CD4-positive, alpha-beta T cell treated with Interleukin-2 at 100 ng/mL for 4 hours (primary cell): Measurements from ENCODE around the gene NEO1.

Experiments
- DNase-seq: peaks from one replicate; pipeline ENCODE4 v3.0.0-alpha.2; 2020; ENCODE audit warnings: low spot score

Gene NEO1

DNA sequence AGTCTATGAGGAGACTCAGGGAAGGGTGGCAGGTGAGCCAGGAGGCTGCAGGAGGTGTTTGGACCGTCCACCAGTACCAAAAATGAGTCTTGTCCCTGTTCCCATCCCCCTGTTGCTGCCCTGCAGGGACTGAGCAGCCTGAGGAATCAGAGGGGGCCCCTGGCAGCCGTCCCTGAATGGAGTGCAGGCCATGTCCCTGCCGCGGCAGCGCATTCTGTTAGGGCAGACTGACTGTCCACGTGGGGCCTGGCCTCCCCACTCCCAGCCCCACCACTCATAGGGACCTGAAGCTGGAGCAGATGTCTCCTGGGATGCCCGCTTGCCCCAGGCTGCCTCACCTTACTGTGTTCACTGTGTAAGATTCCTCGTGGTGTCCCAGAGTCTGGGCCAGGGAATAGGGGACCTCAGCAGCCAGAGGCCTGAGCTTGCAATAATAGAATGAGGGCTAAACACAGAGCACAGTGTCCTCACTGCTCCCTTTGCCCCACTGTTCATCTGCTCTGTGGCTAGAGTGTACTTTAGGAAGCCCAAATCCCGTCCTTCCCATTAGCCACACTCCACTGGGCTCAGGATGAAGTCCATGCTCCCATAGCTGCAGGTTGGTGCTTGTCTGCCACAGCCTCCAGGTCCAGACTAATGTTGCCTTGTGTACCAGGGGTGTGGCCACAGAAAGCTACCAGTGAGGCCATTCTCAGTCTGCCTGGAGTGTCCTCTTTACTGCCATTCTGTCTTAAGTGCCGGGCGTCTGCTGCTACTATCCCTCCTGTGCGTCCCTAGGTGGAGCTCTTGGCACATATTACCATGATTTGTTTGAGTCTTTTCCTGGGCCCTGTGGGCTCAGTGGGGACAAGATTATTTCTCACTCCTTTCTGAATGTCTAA is 253.3 kb downstream of the NEO1 start:
- DNase-seq, result peak; percentile 16

DNA sequence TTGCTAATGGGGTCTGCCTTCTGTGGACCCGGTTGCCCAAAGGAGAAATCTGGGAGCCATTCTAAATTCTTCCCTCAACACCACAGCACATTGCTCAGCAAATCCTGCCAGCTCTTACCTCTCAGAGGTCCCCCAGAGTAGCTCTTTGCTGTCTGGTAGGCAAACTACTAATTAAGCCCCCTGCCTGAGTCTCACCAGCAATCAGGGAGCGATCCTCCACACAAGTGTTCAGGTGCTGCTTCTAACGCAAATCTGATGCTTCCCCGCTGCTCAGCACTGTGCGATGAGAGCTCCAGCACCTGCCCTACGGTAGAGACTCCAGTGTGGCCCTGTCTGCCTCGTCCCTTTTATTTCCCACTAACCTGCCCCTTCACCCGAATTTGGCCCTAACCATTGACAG is 256.0 kb downstream of the NEO1 start:
- DNase-seq, result no peak

DNA sequence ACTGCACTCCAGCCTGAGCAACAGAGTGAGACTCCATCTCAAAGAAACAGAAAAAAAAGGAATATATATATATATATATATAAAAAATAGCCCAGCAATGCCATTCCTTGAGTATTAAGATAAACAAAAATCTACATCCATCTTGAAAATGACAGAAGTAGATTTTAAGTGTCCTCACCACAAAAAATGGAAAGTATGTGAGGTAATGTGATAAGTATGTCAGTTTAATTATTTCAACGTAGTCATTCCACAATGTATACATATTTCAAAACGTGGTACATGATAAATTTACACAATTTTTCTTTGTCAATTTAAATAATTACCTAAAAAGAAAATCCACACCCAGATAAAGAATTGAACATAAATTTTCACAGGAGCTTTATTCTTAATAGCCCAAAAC is 261.6 kb downstream of the NEO1 start:
- DNase-seq, result no peak

DNA sequence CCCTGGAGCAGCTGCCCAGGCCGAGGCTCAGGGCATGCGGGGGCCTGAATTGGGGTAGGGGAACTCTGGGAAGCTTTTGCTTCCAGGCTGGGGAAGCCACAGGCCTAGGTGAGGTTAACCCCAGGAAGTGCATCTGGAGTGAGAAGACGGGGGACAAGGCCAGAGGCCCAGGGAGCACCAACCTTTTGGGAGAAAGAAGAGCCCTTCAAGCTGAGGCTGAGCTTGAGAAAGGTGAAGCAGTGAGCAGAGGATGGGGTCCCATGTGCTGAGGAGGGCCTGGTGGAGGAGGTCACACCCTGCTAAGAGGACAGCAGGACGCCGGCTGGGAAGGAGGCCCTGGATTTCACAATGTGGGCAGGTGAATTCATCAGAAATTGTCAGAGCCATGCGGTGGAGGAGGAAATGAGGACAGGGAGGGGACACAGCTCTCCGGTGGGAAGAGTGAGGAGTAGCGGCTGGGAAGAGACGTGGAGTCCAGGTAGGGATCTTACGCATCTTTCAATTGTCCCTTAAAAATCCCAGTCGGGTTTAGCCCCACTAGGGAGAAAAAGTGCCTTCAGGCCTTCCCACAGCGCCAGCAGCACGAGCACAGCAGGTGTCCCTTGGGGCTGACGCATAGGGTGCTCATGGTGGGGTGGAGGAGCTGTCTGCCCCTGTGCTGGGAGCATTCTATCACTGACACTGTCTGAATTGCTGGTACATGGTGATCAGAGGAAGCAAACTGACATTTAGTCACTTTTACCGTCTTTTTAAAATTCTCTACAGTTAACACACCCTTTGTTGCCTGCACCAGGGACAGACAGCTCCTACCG is 265.6 kb downstream of the NEO1 start:
- no peak for DNase-seq

DNA sequence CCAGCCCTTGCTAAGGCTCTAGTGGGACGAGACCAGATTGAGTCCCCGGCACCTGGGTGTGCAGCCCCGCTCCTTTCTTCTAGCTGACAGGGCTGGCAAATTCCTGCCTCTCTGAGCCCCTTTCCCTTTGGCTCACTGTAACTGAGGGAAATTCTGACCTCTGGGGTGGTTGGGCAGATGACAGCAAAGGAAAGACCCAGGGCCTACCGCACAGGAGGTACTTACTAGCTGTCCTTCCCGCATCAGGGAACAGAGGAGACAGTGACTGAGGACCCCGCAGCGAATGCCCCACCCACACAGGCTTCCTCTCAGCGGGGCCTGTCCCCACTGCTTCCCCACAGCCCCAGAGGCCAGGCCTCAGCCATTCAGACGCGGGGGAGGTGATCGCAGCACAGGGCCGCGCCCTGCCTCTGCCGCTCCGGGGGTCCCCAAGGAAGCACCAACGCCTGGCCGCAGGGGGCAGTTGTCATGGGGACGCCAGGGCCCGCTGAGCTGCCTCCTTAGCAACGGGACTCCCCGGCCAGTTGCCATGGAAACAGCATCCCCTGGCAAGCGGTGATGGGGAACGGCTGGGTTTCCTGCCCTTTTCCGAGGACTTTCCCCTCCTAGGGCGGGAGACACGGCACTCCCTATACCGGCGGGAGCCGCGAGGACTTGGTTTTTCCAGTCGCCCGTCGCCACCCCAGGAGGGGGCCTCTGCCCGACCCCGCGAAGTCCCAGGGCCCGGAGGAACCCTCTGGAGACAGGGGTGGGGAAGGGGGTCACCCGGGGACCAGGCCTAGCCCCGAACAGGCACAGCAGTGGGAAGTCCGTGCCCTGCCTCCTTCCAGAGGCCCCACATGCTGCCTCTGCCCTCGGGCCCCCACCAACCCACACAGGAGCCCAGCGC is 266.4 kb downstream of the NEO1 start:
- no peak for DNase-seq

DNA sequence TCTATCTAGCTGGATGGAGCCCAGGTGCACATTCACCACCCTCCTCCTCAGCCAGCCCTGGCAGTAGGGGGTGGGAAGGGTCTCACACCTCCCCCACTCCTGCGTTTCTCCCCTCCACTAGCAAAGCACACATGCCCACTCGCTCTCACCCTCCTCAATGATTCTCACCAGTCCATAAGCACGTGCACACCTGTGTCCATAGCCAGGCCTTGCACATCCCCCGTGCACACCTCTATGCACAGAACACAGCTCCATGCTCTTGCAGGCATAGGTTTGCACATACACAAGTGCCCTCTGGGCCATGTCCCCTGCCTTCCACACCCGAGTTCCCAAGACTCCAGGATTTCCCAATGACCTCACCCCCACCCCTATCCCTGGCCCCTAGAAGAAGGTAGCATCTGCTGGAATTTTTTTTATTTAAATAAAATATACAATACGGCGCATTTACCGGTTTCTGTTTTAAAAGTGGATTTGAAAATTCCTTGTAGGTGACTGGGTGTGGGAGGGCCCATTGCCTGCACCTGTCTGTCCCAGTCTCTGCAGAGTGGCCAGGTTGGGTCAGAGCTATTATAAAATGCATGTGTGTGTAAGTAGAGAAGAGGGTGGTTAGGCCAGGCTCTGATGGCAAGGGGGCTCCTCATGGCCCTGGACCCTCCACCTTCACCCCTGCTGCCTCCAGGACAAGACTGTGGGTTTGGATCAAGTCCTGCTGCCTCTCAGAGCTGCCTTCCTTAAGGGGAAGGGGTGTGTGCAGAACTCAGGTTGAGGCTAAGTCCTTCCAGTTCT is 267.4 kb downstream of the NEO1 start:
- no peak for DNase-seq

DNA sequence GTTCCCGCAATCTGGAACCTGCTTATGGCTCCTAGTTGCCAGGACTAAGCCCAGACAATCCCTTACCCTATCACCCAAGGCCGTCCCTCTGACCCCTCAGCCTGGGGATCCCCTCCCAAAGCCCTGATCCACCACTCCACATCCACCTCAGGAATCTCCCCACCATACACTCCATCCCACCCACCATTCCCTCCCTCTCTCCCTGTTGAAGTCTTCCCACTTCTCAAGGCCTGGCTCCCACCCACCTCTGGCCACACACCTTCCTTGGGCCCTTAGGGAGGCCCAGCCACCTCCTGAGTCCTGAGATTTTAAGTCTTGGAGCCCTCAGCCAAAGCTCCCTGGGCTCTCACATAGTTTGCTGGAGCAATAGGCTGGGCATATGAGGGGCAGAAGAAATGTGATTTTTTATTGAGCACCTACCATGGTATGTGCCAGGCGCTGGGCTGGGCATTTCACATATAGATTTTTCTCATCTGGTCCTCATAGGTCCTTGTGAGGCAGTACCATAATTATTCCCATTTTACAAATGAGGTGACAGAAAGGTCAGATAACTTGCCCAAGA is 268.4 kb downstream of the NEO1 start:
- DNase-seq, result no peak

DNA sequence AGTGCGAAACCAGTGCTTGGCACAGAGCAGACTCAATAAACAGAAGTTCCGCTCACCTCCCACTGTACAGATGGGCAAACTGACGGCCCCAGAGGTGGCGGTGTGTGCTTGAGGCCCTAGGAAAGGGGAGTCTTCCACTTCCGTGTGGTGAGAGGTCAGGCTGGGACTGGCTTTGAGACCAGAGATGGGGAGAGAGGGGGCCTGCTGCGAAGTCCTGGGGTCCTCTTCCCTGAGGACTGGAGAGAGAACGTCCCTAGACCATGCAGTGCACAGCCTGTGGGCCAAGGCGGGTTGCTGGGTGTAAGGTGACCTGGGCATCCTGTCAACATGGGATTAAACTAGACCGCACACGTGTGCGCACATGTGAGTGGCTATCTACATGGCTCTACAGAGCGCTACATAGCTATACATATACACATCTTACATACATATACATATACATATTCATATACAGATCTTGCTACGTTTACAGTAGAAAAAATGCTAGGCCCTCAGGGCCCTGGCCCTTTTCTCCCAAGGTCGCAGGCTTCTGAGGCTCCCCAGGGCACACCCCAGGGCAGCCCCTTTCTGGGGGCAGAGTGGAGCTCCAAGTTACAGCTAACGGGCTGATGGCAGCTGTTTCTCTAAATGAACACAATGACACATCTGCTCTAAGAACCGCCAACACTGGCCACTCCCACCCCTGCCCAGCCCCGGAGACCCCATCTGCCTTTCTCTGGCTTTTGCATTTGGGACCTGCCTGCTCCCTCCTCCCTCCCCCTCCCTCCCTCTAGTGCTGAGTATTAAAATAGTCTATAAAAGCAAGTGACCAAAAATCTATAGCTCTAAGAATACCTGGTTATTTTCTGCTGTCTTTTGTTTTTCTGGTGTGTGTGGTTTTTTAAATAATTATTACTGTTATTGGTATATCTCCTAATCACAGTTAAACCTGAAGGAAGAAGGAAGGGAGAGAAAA is 269.5 kb downstream of the NEO1 start:
- DNase-seq, result no peak

DNA sequence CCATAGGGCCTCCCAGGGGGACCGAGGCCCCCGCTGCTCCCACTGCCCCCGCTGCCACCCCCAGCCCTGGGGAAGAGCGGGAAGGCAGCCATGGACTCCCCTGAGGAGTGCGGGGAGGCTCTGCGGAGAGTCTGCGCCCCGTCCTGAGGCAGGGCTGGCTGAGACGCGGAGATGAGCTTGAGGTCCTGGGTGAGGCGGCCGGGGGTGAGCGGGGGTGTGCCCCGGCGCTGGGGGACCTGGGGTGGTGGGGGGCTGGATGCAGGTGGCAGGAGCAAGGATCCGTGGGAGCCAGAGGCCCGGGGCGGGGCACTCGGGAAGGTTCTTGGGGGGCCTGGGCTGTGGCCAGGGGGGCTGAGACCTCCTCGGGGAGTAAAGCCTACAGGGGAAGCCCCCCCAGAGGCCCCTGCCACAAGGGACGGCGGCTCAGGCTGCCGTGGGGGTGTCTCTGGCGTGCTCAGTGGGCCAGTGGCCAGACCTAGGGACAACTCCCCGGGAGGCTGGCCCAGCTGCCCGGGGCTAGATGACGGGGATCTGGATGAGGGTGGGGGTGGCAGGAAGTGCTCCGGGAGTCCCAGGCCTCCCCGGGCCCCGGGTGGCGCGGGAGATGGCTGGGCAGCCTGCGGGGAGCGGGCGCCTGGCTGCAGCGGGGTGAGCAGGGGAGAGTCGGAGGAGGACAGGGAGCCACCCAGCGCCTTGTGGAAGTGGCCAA is 270.6 kb downstream of the NEO1 start:
- DNase-seq, result no peak

DNA sequence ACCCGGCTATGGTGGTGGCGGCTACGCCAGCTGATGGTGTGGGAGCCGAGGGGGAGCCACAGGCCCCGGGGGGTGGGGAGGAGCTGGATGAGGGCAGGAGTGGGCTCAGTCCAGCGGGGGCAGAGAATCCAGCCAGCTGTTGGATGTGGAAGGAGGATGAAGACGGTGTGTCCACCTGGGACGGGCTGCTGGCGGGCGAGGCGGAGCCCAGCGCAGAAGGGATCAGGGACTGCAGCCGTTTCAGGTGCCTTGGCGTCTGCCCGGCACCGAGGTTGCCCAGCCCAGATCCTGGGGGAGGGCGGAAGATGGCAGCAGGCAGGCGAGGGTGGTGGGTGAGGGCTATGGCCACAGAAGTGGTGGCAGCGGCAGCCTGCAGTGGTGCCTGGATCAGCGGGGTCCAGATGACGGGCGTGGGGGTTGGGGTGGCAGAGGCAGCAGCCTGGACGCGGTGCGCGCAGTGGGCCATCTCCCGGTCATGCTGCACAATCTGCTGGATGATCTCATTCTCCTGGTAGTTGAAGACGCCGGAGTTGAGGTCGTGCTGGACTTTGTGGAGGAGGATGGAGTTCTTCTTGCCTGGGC is 271.2 kb downstream of the NEO1 start:
- DNase-seq, result no peak

DNA sequence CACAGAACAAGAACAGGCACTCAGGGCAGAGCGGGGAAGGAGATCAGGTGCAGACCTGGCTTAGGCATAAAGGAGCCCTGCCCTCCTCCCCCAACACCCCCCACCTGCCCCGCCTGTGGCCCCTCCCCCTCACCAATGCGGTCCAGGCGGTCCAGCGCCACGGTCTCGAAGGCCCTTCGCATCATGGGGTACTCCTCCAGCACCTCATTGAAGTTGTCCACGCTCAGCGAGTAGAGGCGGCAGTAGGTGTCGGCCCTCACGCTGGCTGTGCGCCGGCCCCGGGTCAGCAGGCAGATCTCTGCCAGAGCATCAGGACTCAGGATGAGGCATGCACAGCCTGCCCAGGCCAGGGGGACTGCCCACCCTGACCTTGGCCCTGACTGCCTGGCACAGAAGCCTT is 271.7 kb downstream of the NEO1 start:
- no peak for DNase-seq

DNA sequence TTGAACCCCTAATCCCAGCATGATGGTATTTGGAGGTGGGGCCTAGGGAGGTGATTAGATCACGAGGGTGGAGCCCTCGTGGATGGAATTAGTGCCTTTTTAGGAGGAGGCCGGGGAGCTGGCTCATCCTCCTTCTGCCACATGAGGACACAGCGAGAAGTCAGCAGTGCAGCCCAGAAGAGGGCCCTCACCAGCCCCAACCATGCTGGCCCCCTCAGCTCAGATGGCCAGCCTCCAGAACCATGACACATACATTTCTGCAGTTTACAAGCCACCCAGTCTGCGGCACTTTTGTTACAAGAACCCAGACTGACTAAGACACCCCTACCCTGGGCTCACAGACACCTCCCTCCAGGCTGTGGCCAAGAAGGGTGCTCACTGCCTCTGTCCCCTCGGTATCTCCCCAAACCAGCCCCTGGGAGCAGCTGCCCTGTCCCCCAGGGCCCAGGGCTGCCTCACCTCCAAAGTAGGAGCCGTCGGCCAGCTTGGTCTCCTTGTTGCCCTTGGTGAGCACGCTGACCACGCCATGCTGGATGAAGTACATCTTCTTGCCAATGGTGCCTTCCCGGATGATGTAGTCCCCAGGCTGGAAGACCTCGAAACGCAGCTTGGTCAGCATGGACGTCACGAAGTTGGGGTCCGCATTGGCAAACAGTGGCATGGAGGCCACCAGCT is 272.4 kb downstream of the NEO1 start:
- no peak for DNase-seq

DNA sequence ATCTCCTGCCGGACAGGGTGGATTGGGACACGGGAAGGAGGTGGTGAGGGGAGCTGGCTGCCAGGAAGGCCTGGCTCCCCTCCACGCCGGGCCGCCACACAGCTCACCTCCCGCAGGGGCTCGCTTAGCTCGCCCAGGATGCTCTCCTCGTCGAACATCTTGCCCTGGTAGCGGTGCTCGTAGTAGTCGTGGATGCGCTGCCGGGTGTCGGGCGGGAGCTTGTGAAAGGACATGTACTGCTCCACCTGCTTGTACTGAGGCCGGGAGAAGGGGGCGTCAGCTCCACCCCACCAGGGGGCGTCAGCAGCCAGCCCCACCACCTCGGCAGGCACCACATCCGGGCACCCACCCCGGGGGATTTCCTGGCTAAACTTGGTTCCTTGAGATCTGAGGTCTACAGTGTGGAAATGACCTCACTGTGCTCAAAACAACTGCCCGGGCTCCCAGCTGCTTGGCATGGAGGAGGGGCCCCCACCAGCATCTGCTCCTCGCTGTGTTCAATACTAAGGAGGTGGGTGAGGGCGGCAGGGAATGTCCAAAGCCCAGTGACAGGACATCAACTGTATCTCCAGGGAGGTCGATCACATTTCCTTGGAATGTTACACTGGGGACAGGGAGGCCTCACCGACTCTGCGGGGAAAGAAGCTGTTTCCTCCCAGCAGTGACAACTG is 273.1 kb downstream of the NEO1 start:
- DNase-seq, result no peak

DNA sequence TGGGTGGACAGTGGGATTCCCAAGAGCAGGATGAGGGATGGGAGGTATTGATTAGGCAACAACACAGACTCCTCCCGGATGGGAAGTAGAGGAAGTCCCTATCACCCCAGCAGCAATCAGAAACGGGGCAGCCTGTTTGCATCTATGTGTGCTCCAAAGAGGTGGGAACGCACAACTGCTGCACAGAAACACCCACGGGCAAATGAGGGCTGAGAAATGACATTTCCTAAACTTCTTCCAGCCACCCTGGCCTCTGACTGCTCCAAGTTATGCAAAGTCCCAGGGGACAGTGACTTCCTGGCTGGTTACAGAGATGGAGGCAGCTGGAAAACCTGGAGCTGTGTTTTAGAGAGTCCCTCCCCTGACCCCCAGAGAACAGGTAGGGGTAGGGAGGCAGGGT is 273.9 kb downstream of the NEO1 start:
- no peak for DNase-seq

DNA sequence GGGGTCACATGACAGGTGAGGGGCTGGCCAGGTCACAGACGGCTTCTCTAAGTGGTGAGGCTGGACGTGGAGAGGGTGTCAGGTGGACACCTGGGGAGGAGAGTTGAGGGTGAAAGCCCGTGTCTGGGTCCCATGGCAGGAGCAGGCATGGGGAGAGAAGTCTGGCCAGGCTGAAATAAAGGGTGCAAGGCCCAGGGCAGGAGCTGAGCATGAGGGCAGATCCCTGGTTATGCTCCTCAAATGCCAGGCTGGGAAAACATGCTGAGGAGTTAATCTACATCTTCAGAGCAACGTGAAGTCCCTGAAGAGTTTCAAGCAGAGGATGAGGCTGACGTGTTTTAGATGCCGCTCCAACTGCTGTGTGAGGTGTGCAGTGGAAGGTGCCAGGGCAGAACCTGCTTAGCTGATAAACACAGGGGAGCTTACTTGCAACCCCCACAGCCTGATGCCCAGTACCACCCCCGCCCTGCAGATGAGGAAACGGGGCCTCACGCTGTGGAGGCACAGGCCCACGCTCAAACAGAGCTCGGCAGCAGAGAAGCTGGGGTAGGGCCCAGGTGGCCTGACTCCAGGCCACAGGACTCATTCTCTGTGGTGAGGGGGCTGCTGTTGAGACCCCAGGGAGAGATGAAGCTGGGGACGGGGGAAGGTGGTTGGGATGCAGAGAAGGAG is 276.0 kb downstream of the NEO1 start:
- DNase-seq, result no peak

DNA sequence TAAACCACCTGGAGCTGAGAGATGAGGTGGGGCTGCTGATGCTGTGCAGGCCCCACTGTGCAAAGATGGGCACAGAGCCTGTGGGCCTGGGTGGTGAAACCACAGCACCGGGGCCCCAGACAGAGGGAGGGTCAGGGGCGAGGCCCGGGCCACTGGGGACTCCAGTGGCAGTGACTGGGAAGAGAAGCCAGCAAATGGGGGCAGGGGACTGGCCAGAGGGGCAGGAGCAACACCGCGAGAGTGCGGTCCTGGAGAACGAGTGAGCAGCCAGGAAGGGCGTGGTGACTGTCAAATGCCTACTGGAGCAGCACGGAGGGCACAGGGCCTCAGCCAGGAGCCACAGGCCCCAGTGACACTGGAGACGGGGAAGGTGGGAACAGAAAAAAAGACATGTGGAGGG is 276.7 kb downstream of the NEO1 start:
- DNase-seq, result no peak

DNA sequence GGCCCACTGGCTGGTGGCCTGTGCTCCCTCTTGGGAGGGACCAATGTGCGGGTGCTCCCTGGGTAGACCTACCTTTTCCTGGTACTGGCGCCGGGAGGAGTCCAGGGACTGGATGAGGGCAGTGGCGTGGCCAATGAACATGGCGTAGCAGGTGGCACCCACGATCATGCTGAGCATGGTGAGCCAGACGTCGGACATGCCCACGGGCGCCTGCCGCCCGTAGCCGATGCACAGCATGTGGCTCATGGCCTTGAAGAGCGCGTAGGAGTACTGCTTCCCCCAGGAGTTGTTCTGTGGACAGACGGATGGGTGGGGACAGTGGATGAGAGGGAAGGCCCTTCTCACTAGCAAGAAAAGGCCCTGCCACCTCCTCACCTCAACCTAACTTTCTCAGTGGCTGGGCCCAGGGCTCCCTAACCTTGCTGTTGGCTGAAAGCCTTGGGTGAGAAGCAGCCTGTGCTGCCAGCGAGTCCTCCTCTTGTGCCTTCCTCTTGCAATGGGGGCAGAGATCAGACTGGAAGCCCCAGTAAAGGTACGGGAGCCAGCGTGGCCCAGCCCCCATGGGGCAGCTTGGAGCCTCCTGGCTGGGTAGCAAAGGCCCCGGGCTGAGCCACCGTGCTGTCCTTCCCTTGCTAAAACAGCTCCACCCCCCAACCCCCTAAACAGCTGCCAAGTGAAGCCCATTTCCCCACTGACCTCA is 277.4 kb downstream of the NEO1 start:
- no peak for DNase-seq
